Lower lobe of right lung (tissue), 2 donors: ENCODE data around the gene FCN2. TPM values are rescaled to one million over a fixed set of nuclear protein-coding genes. Genes with fewer than 3 reads are reported as not detected.

Source experiments
- ATAC-seq, 2 donors: fragments of 200-7000 bp; cut with Tn5 transposase; one replicate each; pipeline ENCODE4 v1.9.1; 2020 to 2022; ENCODE audit warnings: mild to moderate bottlenecking in 2 of 2, moderate library complexity in 2 of 2
- DNase-seq: peaks from one replicate; pipeline ENCODE4 v3.0.0-alpha.2; 2020
- H3K27ac ChIP-seq: fragments of 200-600 bp; one replicate; pipeline ENCODE4 v1.8.0; 2022
- H3K27me3 ChIP-seq: fragments of 200-600 bp; one replicate; pipeline ENCODE4 v1.8.0; 2022; ENCODE audit warnings: low read depth
- H3K36me3 ChIP-seq: fragments of 200-600 bp; one replicate; pipeline ENCODE4 v1.8.0; 2022; ENCODE audit warnings: mild to moderate bottlenecking
- H3K4me1 ChIP-seq: fragments of 200-600 bp; one replicate; pipeline ENCODE4 v1.8.0; 2022
- H3K4me3 ChIP-seq: fragments of 200-600 bp; one replicate; pipeline ENCODE4 v1.8.0; 2022; ENCODE audit warnings: mild to moderate bottlenecking
- H3K9me3 ChIP-seq: fragments of 200-600 bp; one replicate; pipeline ENCODE4 v1.8.0; 2022
- CTCF ChIP-seq: fragments of 200-600 bp; IDR thresholded peaks from one replicate; pipeline ENCODE4 v1.8.0; 2022; ENCODE audit warnings: antibody characterized with exemption, mild to moderate bottlenecking
- intact Hi-C: fragments of 100-400 bp; cut with DNase I; formaldehyde crosslinking; loops from one replicate; pipeline ENCODE4 v1.11.0; 2022
- long read RNA-seq: library from polyadenylated mRNA; unstranded; transcript quantifications from one replicate; pipeline ENCODE4 v2.0.0, GENCODE V29; 2021
- total RNA-seq: library from RNA; stranded (reverse); fragmentation: NEBNext Ultra II Directional; extraction: Animal tissue kit (Norgen Biotek cat#: 25700); gene quantifications from one replicate; pipeline ENCODE4 v1.2.1, GENCODE V29; 2021
- donor health status: DM: no; HTN: yes; CAD: no; lungs with severe emphysema.

FCN2 gene
- not detected for total RNA-seq
- long read RNA-seq, partial matches to known transcripts, result 0 of 2 reads
- long read RNA-seq, other reads (novel, unspliced or antisense), result 2 of 2 reads

GRCh38 chr9:134880484-134881312 is at the start of gene FCN2:
Gene FCN2, plus strand, starts transcription at chr9:134880810. Its CDS starts 12 bp downstream, at chr9:134880822.
- no peak for TF ChIP-seq CTCF
- DNase-seq, result no peak

GRCh38 chr9:134830926-134831720 is 49.5 kb upstream of the FCN2 start:
- peaks cover 9% of the 10 kb centered on the region for H3K36me3 ChIP-seq
- no peak for DNase-seq
- intact Hi-C loops, result no loop called here
- no peaks in the 10 kb centered on the region for H3K4me1 ChIP-seq
- no peak overlapping the region for H3K4me3 ChIP-seq
- H3K27me3 ChIP-seq, result no peaks in the 10 kb centered on the region
- no peak for ATAC-seq
- no peak for TF ChIP-seq CTCF
- no peak overlapping the region for H3K27ac ChIP-seq
- H3K9me3 ChIP-seq, result no peaks in the 10 kb centered on the region

More at GRCh38 chr9:134880484-134881312, at the start of gene FCN2:
- intact Hi-C loops, result no loop called here
- Histone ChIP-seq H3K36me3 (no peaks in the 10 kb centered on the region), H3K27ac (no peak within 1 kb of the TSS), H3K27me3 (peaks cover 9% of the 10 kb centered on the region), H3K4me3 (no peak within 1 kb of the TSS), H3K4me1 (no peaks in the 10 kb centered on the region), H3K9me3 (no peaks in the 10 kb centered on the region)
- no peak for ATAC-seq

GRCh38 chr9:134832471-134832870 is 48.1 kb upstream of the FCN2 start:
- Histone ChIP-seq H3K9me3 (no peaks in the 10 kb centered on the region), H3K27me3 (no peaks in the 10 kb centered on the region), H3K36me3 (peaks cover 12% of the 10 kb centered on the region), H3K4me1 (no peaks in the 10 kb centered on the region), H3K27ac (no peak overlapping the region), H3K4me3 (no peak overlapping the region)
- no peak for DNase-seq
- ATAC-seq, result no peak
- intact Hi-C loops, result no loop called here
- no peak for TF ChIP-seq CTCF

GRCh38 chr9:134833294-134833880 is 47.2 kb upstream of the FCN2 start:
- DNase-seq, result no peak
- Histone ChIP-seq H3K27me3 (no peaks in the 10 kb centered on the region), H3K27ac (no peak overlapping the region), H3K9me3 (no peaks in the 10 kb centered on the region), H3K36me3 (peaks cover 14% of the 10 kb centered on the region), H3K4me1 (no peaks in the 10 kb centered on the region), H3K4me3 (no peak overlapping the region)
- intact Hi-C loops, result no loop called here
- no peak for ATAC-seq
- no peak for TF ChIP-seq CTCF

- Histone ChIP-seq H3K27ac (no peak overlapping the region), H3K27me3 (no peaks in the 10 kb centered on the region), H3K9me3 (no peaks in the 10 kb centered on the region), H3K4me3 (no peak overlapping the region), H3K4me1 (no peaks in the 10 kb centered on the region), H3K36me3 (peaks cover 16% of the 10 kb centered on the region)
- no peak for TF ChIP-seq CTCF
- intact Hi-C loops, result no loop called here
- ATAC-seq (no peak), DNase-seq (no peak)
Measured at GRCh38 chr9:134834217-134834956, 46.2 kb upstream of the FCN2 start.
